Cardiac fibroblast (primary cell): ENCODE results near the gene CHRNB2.
A peak's percentile ranks its signal among the peaks of the same experiment; 100 is the strongest.

ENCODE experiments used
- DNase-seq, 2 donors: peaks; one replicate each; pipeline versions ENCODE4 v3.0.0 to v3.0.0-alpha.2; 2010; ENCODE audit warnings: low read depth in 2 of 2
- H3K4me3 ChIP-seq, 2 donors: replicated peaks in 1 of 2; 1 replicate in 1 of 2; 2 replicates in 1 of 2; pipeline ENCODE4 v1.5.1; 2011; ENCODE audit warnings: low read depth in 2 of 2, low read length in 2 of 2, mild to moderate bottlenecking in 2 of 2, moderate library complexity in 1 of 2
- CTCF ChIP-seq: IDR thresholded peaks from one replicate; pipeline ENCODE4 v1.5.1; 2011; ENCODE audit warnings: low read depth, mild to moderate bottlenecking, low read length, inconsistent platforms

The CHRNB2 gene

GRCh38 chr1:154626456-154627256, 59.1 kb downstream of the CHRNB2 start:
- no peak for DNase-seq
- TF ChIP-seq CTCF = no peak
- peak overlapping the region; percentile 92 to 96 for H3K4me3 ChIP-seq

GRCh38 chr1:154627257-154628120, 59.9 kb downstream of the CHRNB2 start:
- H3K4me3 ChIP-seq = peak overlapping the region; percentile 92 to 96
- TF ChIP-seq CTCF = no peak
- DNase-seq = peak; percentile 90 to 94

- DNase-seq = no peak
- TF ChIP-seq CTCF = no peak
- peak overlapping the region; percentile 92 to 96 for H3K4me3 ChIP-seq
Measured at GRCh38 chr1:154628121-154628405, 60.5 kb downstream of the CHRNB2 start.

GRCh38 chr1:154629061-154629674, 61.6 kb downstream of the CHRNB2 start:
- no peak for TF ChIP-seq CTCF
- DNase-seq = peak in 1 of 2 donors; percentile 44
- H3K4me3 ChIP-seq = no peak overlapping the region
